ENCODE data around the gene PRM1.

PRM1 gene

DNA sequence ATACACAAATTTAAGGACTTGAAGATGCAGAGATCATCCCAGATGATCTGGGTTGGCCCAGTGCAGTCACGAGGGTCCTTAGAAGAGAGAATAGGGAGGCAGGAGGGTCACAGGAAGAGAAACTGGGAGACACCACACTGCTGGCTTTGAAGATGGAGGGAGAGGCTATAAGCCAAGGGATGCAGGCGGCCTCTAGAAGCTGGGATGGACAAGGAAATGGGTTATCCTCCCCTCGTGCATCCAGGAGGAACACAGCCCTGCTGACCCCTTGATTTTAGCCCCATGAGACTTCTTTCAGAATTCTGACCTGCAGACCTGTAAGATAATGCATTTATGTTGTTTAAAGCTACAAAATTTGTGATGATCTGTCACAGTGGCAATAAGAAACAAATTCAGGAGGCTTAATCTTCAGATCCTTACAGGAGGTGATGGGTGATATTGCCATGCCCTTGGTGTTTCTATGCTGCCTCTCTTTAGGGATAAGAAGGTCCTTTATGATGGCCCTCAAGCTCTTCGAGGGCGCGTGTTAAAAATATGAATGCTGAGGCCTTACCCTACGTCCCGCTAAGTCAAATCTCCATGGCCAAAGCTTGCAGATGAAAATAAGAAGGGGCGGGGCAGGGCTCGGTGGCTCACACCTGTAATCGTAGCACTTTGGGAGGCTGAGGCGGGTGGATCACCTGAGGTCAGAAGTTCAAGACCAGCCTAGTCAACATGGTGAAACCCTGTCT, 3.4 kb downstream of the PRM1 start:
- DNase-seq = no peak
- TF ChIP-seq POLR2A (IDR thresholded peaks at IDR 0.05; ENCODE audit: low read length) (no peak), GATA1 (IDR thresholded peaks at IDR 0.05; ENCODE audit: low read depth, low read length) (no peak)

DNA sequence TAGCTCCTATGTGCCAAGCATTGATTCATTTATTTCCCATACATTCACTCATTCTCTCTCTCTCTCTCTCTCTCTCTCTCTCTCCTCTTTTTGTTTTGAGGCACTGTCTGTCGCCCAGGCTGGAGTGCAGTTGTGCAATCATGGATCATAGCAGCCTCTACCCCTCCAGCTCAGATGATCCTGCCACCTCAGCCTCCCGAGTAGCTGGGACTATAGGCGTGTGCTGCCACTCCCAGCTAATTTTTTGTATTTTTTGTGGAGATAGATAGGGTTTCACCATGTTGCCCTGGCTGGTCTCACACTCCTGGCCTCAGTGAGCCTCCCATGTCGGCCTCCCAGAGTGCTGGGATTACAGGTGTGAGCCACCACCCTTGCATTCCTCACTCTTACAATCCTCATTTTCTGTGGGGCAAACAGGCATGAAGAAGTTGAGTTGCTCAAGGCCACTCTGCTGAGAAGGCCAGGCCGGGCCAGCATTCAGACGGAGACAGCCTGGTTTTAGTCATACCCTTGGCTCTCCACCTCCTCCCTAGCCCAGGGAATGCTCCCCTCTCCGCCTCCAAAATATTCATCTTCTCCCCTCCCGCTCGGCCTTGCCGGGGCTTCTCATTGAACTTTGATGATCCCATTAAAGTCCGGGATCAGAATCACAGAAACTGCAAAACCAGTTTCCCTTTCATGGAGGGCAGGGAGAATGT, 4.1 kb downstream of the PRM1 start:
- no peak for DNase-seq
- no peak for TF ChIP-seq POLR2A (IDR thresholded peaks at IDR 0.05; ENCODE audit: low read length)
- no peak for TF ChIP-seq GATA1 (IDR thresholded peaks at IDR 0.05; ENCODE audit: low read depth, low read length)

DNA sequence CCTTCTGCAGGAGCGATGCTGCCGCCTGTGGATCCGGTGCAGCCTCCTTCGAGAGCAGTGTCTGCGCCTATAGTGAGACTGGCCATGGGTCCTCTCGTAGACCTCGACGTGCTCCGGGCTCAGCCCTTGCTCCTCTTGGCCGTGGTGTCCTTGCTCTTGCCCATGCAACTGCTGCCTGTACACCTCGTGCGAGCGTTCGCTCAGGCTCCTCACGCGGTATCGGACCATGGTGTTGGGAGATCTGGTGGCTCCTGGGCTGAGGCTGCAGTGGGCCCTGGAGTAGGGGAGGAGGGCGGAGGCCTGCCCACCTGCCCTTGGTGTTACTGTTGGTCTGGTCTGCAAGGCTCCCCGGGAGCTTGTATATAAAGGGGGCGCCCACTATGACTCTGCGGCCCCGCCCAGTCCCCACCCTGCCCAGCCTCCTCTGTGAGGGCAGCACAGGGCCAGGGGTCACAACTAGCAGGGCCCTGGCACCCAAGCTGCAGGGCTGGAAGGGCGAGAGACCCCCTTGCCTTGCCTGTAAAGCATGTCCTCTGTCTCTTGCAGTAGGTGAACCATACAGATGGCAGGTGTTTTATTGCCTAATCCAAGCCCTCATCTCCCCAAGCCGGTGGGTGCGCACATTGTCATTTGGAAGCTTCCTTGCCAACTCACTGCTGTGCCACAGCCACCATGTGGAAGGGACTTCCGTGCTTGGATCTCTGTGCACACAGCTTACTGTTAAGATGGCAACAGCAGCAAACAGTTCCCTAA, 4.8 kb downstream of the PRM1 start, which contains the start of gene PRM2:
TSS of gene PRM2 (minus strand) at position 338 of the 753 bp plus-strand sequence. CDS start at position 228, 110 bp downstream.
- TF ChIP-seq POLR2A (IDR thresholded peaks at IDR 0.05; ENCODE audit: low read length) (no peak), GATA1 (IDR thresholded peaks at IDR 0.05; ENCODE audit: low read depth, low read length) (no peak)

DNA sequence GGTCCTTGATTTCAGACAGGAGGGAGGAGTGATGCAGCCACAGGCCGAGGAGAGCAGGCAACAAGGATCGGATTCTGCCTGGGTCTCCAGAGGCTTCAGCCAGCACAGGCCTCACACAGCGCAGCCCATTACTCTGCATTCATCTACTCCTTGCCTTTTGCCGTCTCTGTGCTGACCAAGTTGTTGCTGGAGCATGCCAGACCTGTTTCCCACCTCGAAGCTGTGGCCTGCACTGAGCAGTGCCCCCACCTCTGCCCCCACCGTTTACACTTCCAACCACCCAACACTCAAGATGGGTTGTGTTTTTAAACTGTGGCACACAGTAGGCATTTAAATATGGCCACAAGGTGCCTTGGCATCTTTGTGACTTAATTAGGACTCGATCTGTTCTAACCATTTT, 6.2 kb downstream of the PRM1 start:
- TF ChIP-seq POLR2A (IDR thresholded peaks at IDR 0.05; ENCODE audit: low read length) (no peak), GATA1 (IDR thresholded peaks at IDR 0.05; ENCODE audit: low read depth, low read length) (no peak)
- DNase-seq = no peak

More for the DNA sequence above, 4.8 kb downstream of the PRM1 start, which contains the start of gene PRM2:
- DNase-seq = no peak

DNA sequence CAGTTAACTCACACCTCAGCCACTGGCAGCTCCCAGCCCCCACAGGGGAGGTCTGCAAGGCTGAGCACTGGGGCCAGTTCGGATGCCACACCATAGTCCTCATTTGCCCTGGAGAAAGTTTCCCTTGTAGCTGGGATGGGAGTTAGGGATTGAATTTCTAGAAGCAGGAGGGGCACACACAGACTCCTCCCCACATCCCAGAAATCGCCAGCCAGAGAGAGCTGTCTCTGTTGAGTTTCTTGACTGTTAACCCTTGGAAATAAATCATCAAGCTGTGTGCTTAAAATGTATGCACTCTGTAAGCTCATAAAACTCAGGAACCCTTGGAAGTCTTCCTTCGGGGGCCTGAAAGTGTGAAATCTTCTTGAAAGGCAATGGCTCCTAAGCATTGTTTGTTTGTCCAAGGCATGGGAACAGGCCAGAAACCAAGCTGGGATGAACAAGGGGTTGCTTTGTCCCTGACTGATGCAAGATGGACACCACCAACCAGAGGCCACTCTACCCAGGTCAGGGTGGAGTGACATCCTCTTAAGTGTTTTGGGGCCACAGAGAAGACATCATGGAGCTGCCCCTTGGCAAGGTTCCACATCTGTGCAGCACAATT, 7.3 kb downstream of the PRM1 start:
- TF ChIP-seq POLR2A (IDR thresholded peaks at IDR 0.05; ENCODE audit: low read length) (no peak), GATA1 (IDR thresholded peaks at IDR 0.05; ENCODE audit: low read depth, low read length) (no peak)

DNA sequence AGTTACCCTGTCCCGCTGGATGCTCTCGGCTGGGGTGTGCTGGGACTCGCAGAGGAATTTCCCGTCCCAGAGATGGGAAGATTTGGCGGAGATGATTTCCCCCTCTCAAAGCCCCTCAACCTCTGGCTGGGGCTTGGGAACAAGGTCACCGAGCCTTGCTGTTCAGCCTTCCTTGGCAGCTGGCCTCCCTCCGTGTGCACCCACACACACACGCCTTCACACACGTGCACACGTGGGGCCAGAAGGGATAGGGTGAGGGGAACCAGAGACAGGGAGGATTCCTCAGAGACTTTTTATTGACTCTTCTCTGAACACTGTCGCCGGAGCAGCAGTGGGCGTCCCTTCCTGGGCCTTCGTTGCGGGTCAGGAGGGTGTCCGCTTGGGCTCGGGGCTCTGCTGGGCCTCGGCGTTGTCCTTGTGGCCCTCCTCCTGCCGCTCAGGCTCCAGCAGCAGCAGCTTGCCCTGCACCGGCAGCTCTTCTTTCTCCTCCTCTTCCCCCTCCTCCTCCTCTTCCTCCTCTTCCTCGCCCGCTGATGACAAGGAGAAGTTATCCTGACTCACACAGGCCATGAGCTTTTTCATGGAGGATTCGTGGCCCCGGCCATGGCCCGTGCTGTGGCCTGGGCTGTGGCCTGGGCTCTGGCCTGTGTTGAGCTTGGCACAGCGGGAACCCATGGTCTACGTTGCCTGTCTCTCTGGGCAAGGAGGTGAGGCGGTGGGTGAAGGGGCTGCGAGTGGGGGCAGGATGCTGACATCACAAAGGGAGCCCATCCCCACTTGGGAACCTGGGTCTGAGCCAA, 8.0 kb downstream of the PRM1 start, which contains the start of gene PRM3:
TSS of gene PRM3 (minus strand) at position 709 of the 800 bp plus-strand sequence. CDS start at position 675, 34 bp downstream.
- TF ChIP-seq POLR2A (IDR thresholded peaks at IDR 0.05; ENCODE audit: low read length) = no peak
- TF ChIP-seq GATA1 (IDR thresholded peaks at IDR 0.05; ENCODE audit: low read depth, low read length) = no peak
- DNase-seq = no peak

More for the DNA sequence above, 7.3 kb downstream of the PRM1 start:
- DNase-seq = no peak

DNA sequence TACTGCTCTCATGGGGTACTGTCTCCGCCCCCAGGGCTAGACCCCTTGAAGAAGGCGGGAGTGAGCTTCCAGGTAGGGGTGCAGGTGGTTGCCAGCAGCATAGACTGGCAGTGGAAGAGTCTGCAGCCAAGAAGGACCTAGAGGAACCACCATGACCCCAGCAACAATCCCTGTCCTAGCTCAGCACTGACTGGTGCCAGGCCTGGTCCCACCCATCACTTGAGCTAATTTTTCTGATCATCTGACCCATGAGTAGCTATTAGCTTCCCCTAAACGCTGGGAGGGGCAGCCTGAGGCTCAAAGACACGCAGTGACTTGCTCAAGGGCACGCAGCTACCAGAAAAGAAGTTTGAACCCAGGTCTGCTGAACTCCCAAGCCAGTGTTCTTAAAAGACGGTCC, 8.6 kb downstream of the PRM1 start:
- DNase-seq = no peak
- TF ChIP-seq POLR2A (IDR thresholded peaks at IDR 0.05; ENCODE audit: low read length) (no peak), GATA1 (IDR thresholded peaks at IDR 0.05; ENCODE audit: low read depth, low read length) (no peak)

DNA sequence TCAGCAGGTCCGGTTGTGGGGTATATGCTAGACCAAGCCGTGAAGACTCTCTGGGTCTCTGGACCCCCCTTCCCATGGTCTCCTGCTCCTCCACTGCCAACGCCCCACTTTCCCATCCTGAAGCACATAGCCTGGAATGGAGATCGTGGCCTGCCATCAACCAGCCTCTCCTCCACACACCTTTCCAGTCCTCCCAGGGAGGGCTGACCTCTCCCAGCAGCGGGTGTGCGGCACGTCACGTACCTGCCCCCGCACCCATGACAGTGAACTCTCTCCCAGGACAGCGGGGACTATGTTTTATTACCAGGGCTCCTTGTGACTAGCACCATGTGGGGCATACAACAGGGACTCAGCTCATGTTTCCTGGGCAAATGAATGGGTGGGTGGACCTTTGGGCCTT, 9.5 kb downstream of the PRM1 start:
- TF ChIP-seq GATA1 (IDR thresholded peaks at IDR 0.05; ENCODE audit: low read depth, low read length) = no peak
- no peak for TF ChIP-seq POLR2A (IDR thresholded peaks at IDR 0.05; ENCODE audit: low read length)
- no peak for DNase-seq

DNA sequence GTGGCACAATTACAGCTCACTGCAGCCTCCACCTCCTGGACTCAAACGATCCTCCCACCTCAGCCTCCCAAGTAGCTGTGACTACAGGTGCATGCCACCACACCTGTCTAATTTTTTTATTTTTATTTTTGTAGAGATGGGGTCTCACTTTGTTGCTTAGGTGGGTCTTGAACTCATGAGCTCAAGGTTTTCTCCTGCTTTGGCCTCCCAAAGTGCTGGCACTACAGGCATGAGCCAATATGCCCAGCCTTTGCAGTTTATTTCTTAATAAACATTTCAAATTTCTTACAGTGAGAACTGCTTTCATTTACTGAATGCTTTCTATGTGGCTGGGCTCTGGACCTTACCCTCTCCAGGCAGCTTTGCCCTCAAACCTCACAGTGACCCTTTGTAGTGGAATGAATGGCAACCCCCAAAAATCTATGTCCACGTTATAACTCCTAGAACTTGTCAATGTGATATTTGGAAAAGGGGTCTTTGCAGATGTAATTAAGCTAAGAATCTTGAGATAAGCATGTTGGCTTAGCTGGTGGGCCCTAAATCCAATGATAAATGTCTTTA, 10.4 kb downstream of the PRM1 start:
- no peak for DNase-seq
- TF ChIP-seq GATA1 (IDR thresholded peaks at IDR 0.05; ENCODE audit: low read depth, low read length) = no peak
- TF ChIP-seq POLR2A (IDR thresholded peaks at IDR 0.05; ENCODE audit: low read length) = no peak

DNA sequence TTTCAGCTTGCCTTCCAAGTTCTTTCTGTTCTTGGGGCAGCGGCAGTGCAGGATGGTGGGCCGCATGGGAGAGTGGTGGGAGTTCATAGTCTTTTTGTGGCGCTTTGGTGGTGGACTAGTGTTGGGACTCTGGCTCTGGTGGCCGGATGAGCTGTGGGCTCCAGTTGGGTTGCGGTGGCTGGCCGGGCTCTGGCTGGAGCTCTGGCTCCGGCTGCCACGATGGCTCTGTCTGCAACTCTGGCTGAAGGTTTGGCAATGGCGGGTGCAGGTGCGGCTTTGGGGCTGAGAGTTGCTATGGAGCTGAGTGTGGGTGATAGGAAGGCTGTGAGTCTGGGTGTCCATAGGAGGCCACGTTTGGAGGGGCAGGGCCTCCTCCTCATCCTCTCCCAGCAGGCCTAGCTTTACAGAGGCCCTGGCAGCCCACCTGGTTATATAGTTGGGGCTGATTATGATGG, 12.2 kb downstream of the PRM1 start, which contains the start of gene TNP2:
TSS of gene TNP2 (minus strand) at position 405 of the 455 bp plus-strand sequence. CDS start at position 342, 63 bp downstream.
- DNase-seq = no peak
- TF ChIP-seq POLR2A (IDR thresholded peaks at IDR 0.05; ENCODE audit: low read length) (no peak), GATA1 (IDR thresholded peaks at IDR 0.05; ENCODE audit: low read depth, low read length) (no peak)

DNA sequence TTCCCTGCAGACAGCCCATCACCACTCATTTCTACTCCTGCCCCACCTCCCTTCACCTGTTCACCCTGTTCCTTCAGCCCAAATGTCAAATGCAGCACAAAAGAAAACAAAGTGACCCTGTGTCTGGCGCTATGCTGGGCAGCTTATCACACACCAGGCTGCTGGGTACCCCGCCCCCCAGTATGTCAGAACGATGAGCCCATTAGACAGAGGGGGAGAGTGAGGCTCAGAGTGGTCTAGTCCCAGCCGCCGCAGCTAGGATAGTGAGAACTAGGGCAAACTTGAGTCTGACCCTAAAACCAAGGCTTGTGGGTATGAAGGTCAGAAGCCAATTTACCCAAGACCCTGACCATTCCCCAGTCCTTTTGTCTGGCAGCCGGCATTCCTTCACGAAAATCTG, 16.0 kb downstream of the PRM1 start:
- TF ChIP-seq GATA1 (IDR thresholded peaks at IDR 0.05; ENCODE audit: low read depth, low read length) (no peak), POLR2A (IDR thresholded peaks at IDR 0.05; ENCODE audit: low read length) (no peak)
- DNase-seq = no peak

DNA sequence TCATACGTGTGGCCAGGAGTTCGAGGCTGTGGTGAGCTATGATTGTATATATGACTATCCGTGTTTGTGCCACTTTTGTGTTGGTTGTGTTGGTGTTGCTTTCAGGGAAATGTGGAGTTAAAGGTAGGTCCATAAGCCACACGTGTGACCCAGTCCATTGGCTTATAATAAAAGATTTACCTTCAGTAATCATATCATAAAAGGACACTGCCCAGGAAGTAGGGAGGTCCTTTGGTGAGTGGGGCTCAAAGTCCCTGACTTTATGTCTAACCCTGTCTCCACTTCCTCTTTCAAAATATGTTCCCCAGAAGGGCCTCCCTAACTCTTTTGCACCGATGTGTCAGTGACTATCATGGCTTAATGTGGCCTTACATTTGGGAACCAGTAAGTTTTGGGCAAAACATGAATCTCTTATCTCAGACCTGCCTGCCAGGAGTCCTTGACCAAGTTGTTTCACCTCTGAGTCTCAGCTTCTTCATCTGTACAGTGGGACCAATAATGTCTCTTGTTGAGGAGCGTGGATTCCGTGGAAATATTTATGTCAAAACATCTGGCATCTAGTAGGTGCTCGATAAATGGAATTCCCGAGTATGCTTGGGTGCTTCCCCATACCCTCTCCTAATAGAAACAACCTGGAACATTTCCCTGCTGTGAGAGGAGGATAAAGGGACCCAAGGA, 16.8 kb downstream of the PRM1 start:
- TF ChIP-seq GATA1 (IDR thresholded peaks at IDR 0.05; ENCODE audit: low read depth, low read length) (no peak), POLR2A (IDR thresholded peaks at IDR 0.05; ENCODE audit: low read length) (no peak)
- DNase-seq = no peak
